H9 (cell line): ENCODE measurements around the gene FARS2. TPM values are rescaled to one million over a fixed set of nuclear protein-coding genes. Genes with fewer than 3 reads are reported as not detected.

Experiments used
- DNase-seq: peaks from one replicate; pipeline ENCODE4 v3.0.0-alpha.2; 2017
- H2AFZ ChIP-seq: one replicate; pipeline ENCODE4 v1.6.1; 2013; ENCODE audit warnings: mild to moderate bottlenecking, low read length, control low read depth, moderate library complexity
- H2AK5ac ChIP-seq: 2 replicates; pipeline ENCODE4 v1.6.1; 2013; ENCODE audit warnings: low read length, control low read depth, mixed read lengths; ENCODE audit not compliant: insufficient read length
- H2BK120ac ChIP-seq: one replicate; pipeline ENCODE4 v1.6.1; 2013; ENCODE audit warnings: low read depth, mild to moderate bottlenecking, low read length, control low read depth, inconsistent platforms; ENCODE audit not compliant: poor library complexity, severe bottlenecking
- H2BK12ac ChIP-seq: 2 replicates; pipeline ENCODE4 v1.6.1; 2013; ENCODE audit warnings: low read length, control low read depth, mixed read lengths, low read depth; ENCODE audit not compliant: insufficient read length
- H2BK15ac ChIP-seq: 2 replicates; pipeline ENCODE4 v1.6.1; 2013; ENCODE audit warnings: low read depth, low read length, control low read depth
- H2BK20ac ChIP-seq: one replicate; pipeline ENCODE4 v1.6.1; 2013; ENCODE audit warnings: low read depth, mild to moderate bottlenecking, low read length, control low read depth, inconsistent platforms; ENCODE audit not compliant: poor library complexity, severe bottlenecking
- H2BK5ac ChIP-seq: 2 replicates; pipeline ENCODE4 v1.6.1; 2013; ENCODE audit warnings: low read length, control low read depth, mixed read lengths; ENCODE audit not compliant: insufficient read length
- H3K14ac ChIP-seq: 2 replicates; pipeline ENCODE4 v1.6.1; 2013; ENCODE audit warnings: low read length, control low read depth; ENCODE audit not compliant: insufficient read depth
- H3K18ac ChIP-seq: 2 replicates; pipeline ENCODE4 v1.6.1; 2013; ENCODE audit warnings: low read depth, mild to moderate bottlenecking, mixed read lengths, low read length, control low read depth; ENCODE audit not compliant: insufficient read length
- H3K23ac ChIP-seq: 2 replicates; pipeline ENCODE4 v1.6.1; 2013; ENCODE audit warnings: low read length, control low read depth, mixed read lengths, low read depth; ENCODE audit not compliant: insufficient read length
- H3K23me2 ChIP-seq: 2 replicates; pipeline ENCODE4 v1.6.1; 2013; ENCODE audit warnings: low read depth, mild to moderate bottlenecking, mixed read lengths, low read length, control low read depth; ENCODE audit not compliant: insufficient read length, poor library complexity, severe bottlenecking
- H3K27ac ChIP-seq: 2 replicates; pipeline ENCODE4 v1.5.1; 2013; ENCODE audit warnings: low read length, control low read depth, mixed read lengths, low read depth; ENCODE audit not compliant: insufficient read length
- H3K27me3 ChIP-seq: 2 replicates; pipeline ENCODE4 v1.6.1; 2013; ENCODE audit warnings: low read length, control low read depth, inconsistent platforms; ENCODE audit not compliant: insufficient read depth
- H3K4ac ChIP-seq: 2 replicates; pipeline ENCODE4 v1.6.1; 2013; ENCODE audit warnings: low read depth, mild to moderate bottlenecking, control low read depth, inconsistent platforms, low read length, moderate library complexity
- H3K4me1 ChIP-seq: 2 replicates; pipeline ENCODE4 v1.6.1; 2013; ENCODE audit warnings: low read length, control low read depth, inconsistent platforms; ENCODE audit not compliant: insufficient read depth
- H3K4me2 ChIP-seq: 2 replicates; pipeline ENCODE4 v1.6.1; 2013; ENCODE audit warnings: low read length, control low read depth, mixed read lengths; ENCODE audit not compliant: insufficient read length, insufficient read depth
- H3K56ac ChIP-seq: 2 replicates; pipeline ENCODE4 v1.6.1; 2013; ENCODE audit warnings: low read depth, mild to moderate bottlenecking, mixed read lengths, low read length, control low read depth; ENCODE audit not compliant: insufficient read length
- H3K79me1 ChIP-seq: 2 replicates; pipeline ENCODE4 v1.6.1; 2013; ENCODE audit warnings: low read depth, mild to moderate bottlenecking, moderate library complexity, low read length, control low read depth, inconsistent platforms; ENCODE audit not compliant: insufficient read depth, poor library complexity, severe bottlenecking
- H3K79me2 ChIP-seq: 2 replicates; pipeline ENCODE4 v1.6.1; 2013; ENCODE audit warnings: low read length, control low read depth, inconsistent platforms; ENCODE audit not compliant: insufficient read depth
- H3K9ac ChIP-seq: 2 replicates; pipeline ENCODE4 v1.6.1; 2013; ENCODE audit warnings: low read length, control low read depth, mixed read lengths; ENCODE audit not compliant: insufficient read length; ENCODE audit errors: extremely low read depth
- H3K9me3 ChIP-seq: one replicate; pipeline ENCODE4 v1.6.1; 2013; ENCODE audit warnings: low read depth, low read length, inconsistent platforms; ENCODE audit not compliant: control insufficient read depth
- H3T11ph ChIP-seq: one replicate; pipeline ENCODE4 v1.6.1; 2013; ENCODE audit warnings: mild to moderate bottlenecking, low read length, control low read depth, inconsistent platforms
- H4K20me1 ChIP-seq: one replicate; pipeline ENCODE4 v1.6.1; 2013; ENCODE audit not compliant: control insufficient read depth, insufficient read length, insufficient read depth
- H4K5ac ChIP-seq: 2 replicates; pipeline ENCODE4 v1.6.1; 2013; ENCODE audit warnings: low read depth, mild to moderate bottlenecking, mixed read lengths, low read length, control low read depth; ENCODE audit not compliant: insufficient read length
- H4K8ac ChIP-seq: replicated peaks from 2 replicates; pipeline ENCODE4 v1.6.1; 2013; ENCODE audit warnings: low read length, control low read depth, mixed read lengths, low read depth; ENCODE audit not compliant: insufficient read length
- H4K91ac ChIP-seq: 2 replicates; pipeline ENCODE4 v1.6.1; 2013; ENCODE audit warnings: low read depth, mild to moderate bottlenecking, moderate library complexity, mixed read lengths, low read length, control low read depth; ENCODE audit not compliant: insufficient read length
- H3K27ac Mint-ChIP-seq, 3 experiments: 2 replicates in 2 of 3; 3 replicates in 1 of 3; pipeline ENCODE4 v1.8.0; 2020 to 2021; ENCODE audit warnings: mixed read lengths in 3 of 3, mild to moderate bottlenecking in 1 of 3, moderate library complexity in 1 of 3
- H3K27me3 Mint-ChIP-seq: 2 replicates; pipeline ENCODE4 v1.8.0; 2021; ENCODE audit warnings: low read depth, mild to moderate bottlenecking, moderate library complexity, mixed read lengths
- H3K36me3 Mint-ChIP-seq, 3 experiments: 2 replicates in 2 of 3; 3 replicates in 1 of 3; pipeline ENCODE4 v1.8.0; 2020 to 2021; ENCODE audit warnings: low read depth in 3 of 3, mixed read lengths in 3 of 3; ENCODE audit not compliant: insufficient read depth in 1 of 3
- H3K4me1 Mint-ChIP-seq, 2 experiments: 2 replicates each; pipeline ENCODE4 v1.8.0; 2020; ENCODE audit warnings: mixed read lengths in 2 of 2
- H3K4me3 Mint-ChIP-seq, 2 experiments: 2 replicates in 1 of 2; 3 replicates in 1 of 2; pipeline ENCODE4 v1.8.0; 2020 to 2021; ENCODE audit warnings: mild to moderate bottlenecking in 2 of 2, mixed read lengths in 2 of 2, moderate library complexity in 1 of 2
- H3K9me3 Mint-ChIP-seq, 2 experiments: 2 replicates in 1 of 2; 3 replicates in 1 of 2; pipeline ENCODE4 v1.8.0; 2020; ENCODE audit warnings: mild to moderate bottlenecking in 2 of 2, mixed read lengths in 2 of 2, moderate library complexity in 1 of 2
- CTCF ChIP-seq: fragments of 200-600 bp; sonication (generic); conservative IDR thresholded peaks from 3 replicates; pipeline ENCODE4 v1.8.0; 2021; ENCODE audit warnings: antibody characterized with exemption, mild to moderate bottlenecking
- WGBS: extraction: QIAGEN DNeasy Blood & Tissue Kit; methylation state at CpG from one replicate; pipeline ENCODE4 v1.1.7; 2013; ENCODE audit warnings: missing lambda C conversion rate, low lambda C conversion rate, mixed read lengths; ENCODE audit not compliant: insufficient read length; ENCODE audit errors: extremely low coverage; 5-methylcytosine and 5-hydroxymethylcytosine counted together
- total RNA-seq: library from RNA; stranded (reverse); gene quantifications from 2 replicates; pipeline ENCODE4 v1.2.1, GENCODE V29; 2021

Gene FARS2
- total RNA-seq, 1 experiment from 2014 or later, result 8.5 TPM

- H3K4ac ChIP-seq, result no peak overlapping the region
- no peaks in the 10 kb centered on the region for H3K27me3 ChIP-seq
- no peak overlapping the region for H2BK120ac ChIP-seq
- H3K23ac ChIP-seq, result no peak overlapping the region
- H3K27me3 Mint-ChIP-seq, result no peaks in the 10 kb centered on the region
- H3K9ac ChIP-seq, result no peak overlapping the region
- 0 out of 7 replicates have a peak, but pooled peaks cover 0 to 5% (median 0%) of the 10 kb centered on the region in 3 experiments for H3K36me3 Mint-ChIP-seq
- no peaks in the 10 kb centered on the region for H4K20me1 ChIP-seq
- no peak overlapping the region for H3T11ph ChIP-seq
- no peak overlapping the region for H3K4me2 ChIP-seq
- no peak for TF ChIP-seq CTCF
- H3K79me1 ChIP-seq, result no peaks in the 10 kb centered on the region
- peaks cover 0 to 2% of the 10 kb centered on the region in 2 experiments; a peak in 1 of 5 replicates for H3K9me3 Mint-ChIP-seq
- no peak overlapping the region for H3K56ac ChIP-seq
- no CpG with 5 or more reads among the region's 8 CpGs for WGBS
- no peak overlapping the region for H4K8ac ChIP-seq
- no peaks in the 10 kb centered on the region for H3K23me2 ChIP-seq
- peaks cover 20 to 37% of the 10 kb centered on the region in 2 experiments for H3K4me1 Mint-ChIP-seq
- H4K91ac ChIP-seq, result no peak overlapping the region
- H3K9me3 ChIP-seq, result no peaks in the 10 kb centered on the region
- no peaks in the 10 kb centered on the region for H3K79me2 ChIP-seq
- no peak overlapping the region for H3K27ac ChIP-seq
- H3K18ac ChIP-seq, result no peak overlapping the region
- no peak overlapping the region for H2BK20ac ChIP-seq
- no peak overlapping the region for H2AFZ ChIP-seq
- no peak overlapping the region for H3K14ac ChIP-seq
- no peak overlapping the region for H3K27ac Mint-ChIP-seq
- H2BK15ac ChIP-seq, result no peak overlapping the region
- H2BK12ac ChIP-seq, result no peak overlapping the region
- no peak overlapping the region for H4K5ac ChIP-seq
- H3K4me1 ChIP-seq, result peaks cover 2% of the 10 kb centered on the region; the same call in 1 of the 2 replicates
- DNase-seq, result no peak
- no peak overlapping the region for H2BK5ac ChIP-seq
- H2AK5ac ChIP-seq, result no peak overlapping the region
- H3K4me3 Mint-ChIP-seq, result no peak overlapping the region
Measured at GRCh38 chr6:5509106-5509505, 247.8 kb downstream of the FARS2 start.
